DND-41 (cell line): ENCODE data around the gene GALNT7.

Experiments used
- EZH2 ChIP-seq: IDR thresholded peaks from 3 replicates; pipeline ENCODE4 v1.6.1; 2012; ENCODE audit warnings: borderline replicate concordance, low read depth, mild to moderate bottlenecking, moderate library complexity, low read length, inconsistent platforms; ENCODE audit not compliant: severe bottlenecking
- TF ChIP-seq, protein P1 (sequence below): IDR thresholded peaks from 2 replicates; pipeline ENCODE4 v1.5.1; 2012; ENCODE audit warnings: borderline replicate concordance, low read length, moderate library complexity, mild to moderate bottlenecking; ENCODE audit not compliant: poor library complexity, severe bottlenecking; ENCODE audit errors: extremely low read depth

DNA sequence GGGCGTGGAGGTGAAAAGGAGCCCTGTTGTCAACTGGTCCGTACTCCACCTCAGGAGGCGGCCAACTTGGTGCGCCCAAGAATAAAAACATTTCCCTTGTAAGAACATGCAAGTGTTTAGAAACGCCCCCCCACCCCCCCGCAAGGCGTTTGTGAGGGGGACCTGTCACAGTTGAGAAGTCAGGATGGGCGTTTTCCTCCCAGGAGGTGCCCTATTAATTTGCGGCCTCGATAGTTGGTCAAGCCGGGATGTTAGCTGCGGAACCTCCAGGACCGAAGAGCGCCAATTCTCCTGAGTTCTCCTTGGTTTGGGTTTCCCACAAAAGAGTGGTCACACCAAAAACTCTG lies 201.5 kb downstream of the GALNT7 start:
- TF ChIP-seq, protein P1, sequence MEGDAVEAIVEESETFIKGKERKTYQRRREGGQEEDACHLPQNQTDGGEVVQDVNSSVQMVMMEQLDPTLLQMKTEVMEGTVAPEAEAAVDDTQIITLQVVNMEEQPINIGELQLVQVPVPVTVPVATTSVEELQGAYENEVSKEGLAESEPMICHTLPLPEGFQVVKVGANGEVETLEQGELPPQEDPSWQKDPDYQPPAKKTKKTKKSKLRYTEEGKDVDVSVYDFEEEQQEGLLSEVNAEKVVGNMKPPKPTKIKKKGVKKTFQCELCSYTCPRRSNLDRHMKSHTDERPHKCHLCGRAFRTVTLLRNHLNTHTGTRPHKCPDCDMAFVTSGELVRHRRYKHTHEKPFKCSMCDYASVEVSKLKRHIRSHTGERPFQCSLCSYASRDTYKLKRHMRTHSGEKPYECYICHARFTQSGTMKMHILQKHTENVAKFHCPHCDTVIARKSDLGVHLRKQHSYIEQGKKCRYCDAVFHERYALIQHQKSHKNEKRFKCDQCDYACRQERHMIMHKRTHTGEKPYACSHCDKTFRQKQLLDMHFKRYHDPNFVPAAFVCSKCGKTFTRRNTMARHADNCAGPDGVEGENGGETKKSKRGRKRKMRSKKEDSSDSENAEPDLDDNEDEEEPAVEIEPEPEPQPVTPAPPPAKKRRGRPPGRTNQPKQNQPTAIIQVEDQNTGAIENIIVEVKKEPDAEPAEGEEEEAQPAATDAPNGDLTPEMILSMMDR = no peak
- TF ChIP-seq EZH2 = no peak
